OCI-M1 (cell line): ENCODE results near the gene FAM163B.
A peak's percentile ranks its signal among the peaks of the same experiment; 100 is the strongest.
"Not testable (repeated sequence)": the region's sequence is repeated elsewhere in the genome, so short reads cannot be mapped to it uniquely, and the experiment has no call there.

Experiments
- DNase-seq: peaks from one replicate; lab custom pipeline; 2025; lab: John Stamatoyannopoulos, UW

FAM163B gene

GRCh38 chr9:133569121-133569785 lies 39.9 kb downstream of the FAM163B start:
- DNase-seq: no peak

- DNase-seq: no peak
Observed at GRCh38 chr9:133568186-133568585, 41.0 kb downstream of the FAM163B start.

GRCh38 chr9:133566817-133567216 lies 42.4 kb downstream of the FAM163B start:
- DNase-seq: no peak

- DNase-seq: no peak
Observed at GRCh38 chr9:133566382-133566781, 42.8 kb downstream of the FAM163B start.

GRCh38 chr9:133564451-133565116 lies 44.6 kb downstream of the FAM163B start:
- DNase-seq: no peak

- DNase-seq: not testable (repeated sequence)
Observed at GRCh38 chr9:133563814-133564213, 45.4 kb downstream of the FAM163B start.

- DNase-seq: peak; percentile 4
Observed at GRCh38 chr9:133563291-133563796, 45.8 kb downstream of the FAM163B start.

- no peak for DNase-seq
Observed at GRCh38 chr9:133562611-133563290, 46.4 kb downstream of the FAM163B start.

GRCh38 chr9:133561976-133562554 lies 47.1 kb downstream of the FAM163B start:
- no peak for DNase-seq

GRCh38 chr9:133560944-133561343 lies 48.2 kb downstream of the FAM163B start:
- no peak for DNase-seq

GRCh38 chr9:133560311-133560710 lies 48.9 kb downstream of the FAM163B start:
- DNase-seq: no peak

GRCh38 chr9:133558191-133559126 lies 50.7 kb downstream of the FAM163B start:
- peak; percentile 42 for DNase-seq

GRCh38 chr9:133557581-133557980 lies 51.6 kb downstream of the FAM163B start:
- no peak for DNase-seq

GRCh38 chr9:133556354-133556753 lies 52.8 kb downstream of the FAM163B start:
- DNase-seq: no peak

- DNase-seq: no peak
Observed at GRCh38 chr9:133554729-133555128, 54.5 kb downstream of the FAM163B start.

GRCh38 chr9:133553973-133554713 lies 55.0 kb downstream of the FAM163B start:
- no peak for DNase-seq

- DNase-seq: no peak
Observed at GRCh38 chr9:133553123-133553522, 56.1 kb downstream of the FAM163B start.

- no peak for DNase-seq
Observed at GRCh38 chr9:133552236-133552635, 57.0 kb downstream of the FAM163B start.

- no peak for DNase-seq
Observed at GRCh38 chr9:133551446-133551845, 57.7 kb downstream of the FAM163B start.

GRCh38 chr9:133547116-133547515 lies 62.1 kb downstream of the FAM163B start:
- DNase-seq: no peak

GRCh38 chr9:133546287-133546680 lies 62.9 kb downstream of the FAM163B start:
- DNase-seq: no peak
